Left colon (tissue), 2 donors: ENCODE data around the gene SNW1. TPM values are rescaled to one million over a fixed set of nuclear protein-coding genes. Genes with fewer than 3 reads are reported as not detected.

Experiments used
- ATAC-seq: fragments of 200-7000 bp; cut with Tn5 transposase; one replicate; pipeline ENCODE4 v1.9.1; 2020; ENCODE audit warnings: mild to moderate bottlenecking, moderate library complexity
- DNase-seq, 2 donors: peaks; one replicate each; pipeline ENCODE4 v3.0.0-alpha.2; 2020
- intact Hi-C, 2 donors: fragments of 100-400 bp; cut with DNase I in 1 of 2; cut with micrococcal nuclease in 1 of 2; formaldehyde crosslinking; loops; one replicate each; pipeline versions ENCODE4 v1.11.2 to v1.14.0; 2022; cut with DNase I, micrococcal nuclease
- total RNA-seq, 2 donors: library from RNA; stranded (reverse); fragmentation: NEBNext Ultra II Directional; extraction: Animal tissue kit (Norgen Biotek cat#: 25700); gene quantifications; one replicate each; pipeline ENCODE4 v1.2.1, GENCODE V29; 2021
- donor health status: DM: no; HTN: no; CAD: no.
- donor health status: DM: yes; HTN: yes; CAD: no.

Gene SNW1
- total RNA-seq, 2 donors from 2014 or later = 60.6 to 67.1 TPM

- ATAC-seq = peak; percentile 73
- intact Hi-C loops = no loop called here
- DNase-seq = no peak
These were observed 78.8 kb downstream of the SNW1 start for GRCh38 chr14:77682158-77682553.

GRCh38 chr14:77681196-77682157 lies 79.5 kb downstream of the SNW1 start:
- peak; percentile 95 for ATAC-seq
- DNase-seq = peak; percentile 27 to 53
- intact Hi-C loops = no loop called here

DNA sequence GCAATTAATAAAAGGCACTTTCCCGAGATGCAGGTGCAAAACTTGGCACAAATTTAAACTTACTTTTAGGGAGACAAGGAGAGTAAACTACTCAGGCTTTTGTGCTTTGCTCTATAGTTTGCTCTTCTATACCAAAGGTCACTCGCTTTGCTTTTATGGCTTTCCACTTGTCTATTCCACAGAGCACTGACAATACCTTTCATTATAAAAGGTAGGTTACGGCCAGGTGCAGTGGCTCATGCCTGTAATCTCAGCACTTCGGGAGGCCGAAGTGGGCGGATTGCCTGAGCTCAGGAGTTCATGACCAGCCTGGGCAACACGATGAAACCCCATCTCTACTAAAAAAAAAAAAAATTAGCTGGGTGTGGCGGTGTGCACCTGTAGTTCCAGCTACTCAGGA lies 86.0 kb downstream of the SNW1 start:
- intact Hi-C loops = no loop called here
- peak; percentile 64 to 79 for DNase-seq
- peak; percentile 97 for ATAC-seq

DNA sequence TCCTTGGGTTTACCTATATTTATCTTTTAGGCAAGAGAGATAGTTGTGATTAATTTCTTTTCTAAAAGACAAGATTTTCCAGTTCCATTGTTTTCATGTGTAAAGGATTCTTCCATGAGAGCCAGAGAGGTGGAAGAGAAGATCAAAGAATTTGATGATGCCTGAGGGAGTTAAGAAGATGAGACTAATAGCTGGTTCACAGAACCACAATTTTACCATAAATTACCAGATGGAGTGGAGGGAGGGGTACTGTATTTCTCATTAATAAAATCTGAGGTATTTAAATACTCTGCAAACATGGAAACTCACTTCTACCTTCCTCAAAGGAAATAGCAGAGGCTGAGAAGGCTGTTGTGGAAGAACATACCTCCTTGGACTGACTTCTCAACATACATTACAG lies 87.8 kb downstream of the SNW1 start:
- DNase-seq (no peak), ATAC-seq (no peak)
- intact Hi-C loops = no loop called here

Other genes with a start within 250 kb of the SNW1 start
- gene SPTLC2, start 144.5 kb downstream of the SNW1 start, total RNA-seq = 10 to 100 TPM; 59.8 to 72.3 TPM
- gene ALKBH1, start 53.1 kb downstream of the SNW1 start, total RNA-seq = 10 to 100 TPM; 11.4 to 14.4 TPM
- gene SLIRP, start 53.1 kb downstream of the SNW1 start, total RNA-seq = 100 to 1,000 TPM in 1 of 2 donors, 10 to 100 TPM in 1; 84.5 to 124 TPM
- gene ADCK1, start 39.0 kb upstream of the SNW1 start, total RNA-seq = 10 to 100 TPM; 10.2 to 11.0 TPM